ENCODE measurements around the gene ARG1.

Gene ARG1

GRCh38 chr6:131628726-131629125 lies 55.7 kb downstream of the ARG1 start:
- Histone ChIP-seq H3K36me3 (ENCODE audit: control insufficient read depth in 1 of 2, insufficient read depth in 2 of 2, low read length in 2 of 2) (peaks cover 10 to 12% of the 10 kb centered on the region in 2 donors), H3K4me1 (ENCODE audit: control insufficient read depth in 1 of 2, insufficient read depth in 2 of 2, low read length in 2 of 2) (peaks cover 0 to 21% of the 10 kb centered on the region in 2 donors), H3K9me3 (ENCODE audit: control insufficient read depth in 1 of 2, low read length in 2 of 2) (no peaks in the 10 kb centered on the region), H3K4me3 (ENCODE audit: low read depth in 1 of 2, low read length in 2 of 2) (peak overlapping the region; percentile 93 to 98), H3K27ac (ENCODE audit: low read length) (no peak overlapping the region), H3K27me3 (ENCODE audit: low read depth, low read length) (no peaks in the 10 kb centered on the region)

GRCh38 chr6:131629651-131630050 lies 56.6 kb downstream of the ARG1 start:
- Histone ChIP-seq H3K36me3 (ENCODE audit: control insufficient read depth in 1 of 2, insufficient read depth in 2 of 2, low read length in 2 of 2) (peaks cover 2 to 3% of the 10 kb centered on the region in 2 donors), H3K27me3 (ENCODE audit: low read depth, low read length) (no peaks in the 10 kb centered on the region), H3K9me3 (ENCODE audit: control insufficient read depth in 1 of 2, low read length in 2 of 2) (no peaks in the 10 kb centered on the region), H3K4me1 (ENCODE audit: control insufficient read depth in 1 of 2, insufficient read depth in 2 of 2, low read length in 2 of 2) (peaks cover 0 to 21% of the 10 kb centered on the region in 2 donors), H3K27ac (ENCODE audit: low read length) (no peak overlapping the region), H3K4me3 (ENCODE audit: low read depth in 1 of 2, low read length in 2 of 2) (no peak overlapping the region)

- Histone ChIP-seq H3K4me1 (ENCODE audit: control insufficient read depth in 1 of 2, insufficient read depth in 2 of 2, low read length in 2 of 2) (peaks cover 0 to 17% of the 10 kb centered on the region in 2 donors), H3K4me3 (ENCODE audit: low read depth in 1 of 2, low read length in 2 of 2) (no peak overlapping the region), H3K27ac (ENCODE audit: low read length) (no peak overlapping the region), H3K9me3 (ENCODE audit: control insufficient read depth in 1 of 2, low read length in 2 of 2) (no peaks in the 10 kb centered on the region), H3K36me3 (ENCODE audit: control insufficient read depth in 1 of 2, insufficient read depth in 2 of 2, low read length in 2 of 2) (no peaks in the 10 kb centered on the region), H3K27me3 (ENCODE audit: low read depth, low read length) (no peaks in the 10 kb centered on the region)
These were observed 58.7 kb downstream of the ARG1 start for GRCh38 chr6:131631625-131632289.

Data from muscle layer of duodenum (tissue), 2 donors.